T47D (cell line): Measurements from ENCODE around the gene MPND.
A peak's percentile ranks its signal among the peaks of the same experiment; 100 is the strongest.

ENCODE experiments used
- DNase-seq, 2 experiments: peaks; one replicate each; pipeline versions ENCODE4 v3.0.0 to v3.0.0-alpha.2; 2011 to 2012; ENCODE audit warnings: low read depth in 1 of 2, low spot score in 1 of 2
- JUND ChIP-seq: IDR thresholded peaks from 2 replicates; pipeline ENCODE4 v1.6.1; 2012; ENCODE audit warnings: low read depth
- in situ Hi-C: cut with HindIII; loops from 2 replicates; pipeline ENCODE4 v1.10.0; 2016; ENCODE audit warnings: low sequenced_read_pairs, low pct_unique_long_range_greater_than_20kb

The MPND gene

DNA sequence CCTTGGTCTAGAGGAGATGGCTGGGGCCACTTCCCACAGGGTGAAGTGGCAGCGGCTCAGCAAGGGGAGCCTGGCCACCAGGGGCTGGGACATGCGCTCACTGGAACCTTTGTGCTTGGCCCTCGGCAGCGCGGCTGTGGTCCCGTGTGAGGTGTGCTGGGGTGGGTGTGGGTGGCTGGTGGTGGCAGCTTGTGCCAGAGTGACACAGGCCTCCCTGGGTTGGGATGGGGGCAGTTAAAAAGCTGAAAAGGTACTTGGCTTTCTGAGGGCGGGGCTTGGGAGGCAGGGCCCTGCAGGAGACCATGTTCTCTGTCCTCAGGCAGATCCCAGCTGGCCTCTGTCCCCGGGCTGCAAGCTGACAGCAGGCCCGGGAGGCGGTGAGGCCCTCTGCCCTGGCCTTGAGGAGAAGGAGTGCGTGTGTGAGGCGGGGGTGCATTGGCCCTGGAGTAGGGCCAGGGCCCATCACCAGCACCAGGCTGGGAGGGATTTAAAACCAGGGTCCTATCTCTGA is 17.3 kb downstream of the MPND start:
- in situ Hi-C loops, result no loop called here
- DNase-seq, result no peak
- TF ChIP-seq JUND, result no peak

DNA sequence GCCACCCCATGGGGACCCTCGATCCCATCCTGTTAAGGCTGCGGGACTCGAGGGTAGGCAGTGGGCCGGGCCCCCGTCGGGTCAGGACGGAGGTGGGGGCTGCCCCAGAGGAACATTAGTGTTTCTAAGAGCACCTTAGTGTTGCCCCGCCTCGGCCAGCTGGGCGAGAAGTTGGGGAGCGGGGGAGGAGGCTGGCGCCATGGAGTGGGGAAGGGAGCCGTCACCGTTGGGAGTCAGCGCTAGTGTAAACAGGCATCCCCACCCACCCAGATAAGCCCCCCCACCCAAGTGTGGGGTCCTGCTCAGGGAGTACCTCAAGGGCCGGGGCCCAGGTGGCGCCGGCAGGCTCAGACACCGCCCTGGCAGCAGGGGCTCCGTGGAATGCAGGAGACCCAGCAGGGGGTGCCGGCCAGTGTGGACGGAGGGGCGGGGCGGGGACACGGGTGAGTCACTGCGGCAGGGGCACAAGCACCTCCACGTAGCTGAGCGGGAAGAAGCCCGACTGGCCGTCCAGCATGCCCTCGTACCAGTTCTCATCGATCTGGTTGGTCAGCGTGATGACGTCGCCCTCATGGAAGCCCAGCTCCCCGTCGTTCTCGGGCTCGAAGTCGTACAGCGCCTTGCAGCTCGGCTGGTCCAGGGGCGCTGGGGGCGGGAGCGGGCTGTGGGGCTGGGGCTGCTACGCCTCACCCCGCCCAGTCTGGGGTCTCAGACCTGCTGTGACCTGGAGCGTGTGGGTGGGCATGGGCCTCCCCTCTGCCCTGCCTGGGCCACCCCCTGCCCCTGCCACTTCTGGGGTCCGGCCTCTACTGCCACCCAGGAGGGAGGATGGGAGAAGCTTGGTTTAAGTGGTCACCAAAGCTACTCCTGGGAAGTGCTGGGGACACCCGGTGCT is 18.0 kb downstream of the MPND start:
- TF ChIP-seq JUND, result no peak
- in situ Hi-C loops, result no loop called here
- no peak for DNase-seq

DNA sequence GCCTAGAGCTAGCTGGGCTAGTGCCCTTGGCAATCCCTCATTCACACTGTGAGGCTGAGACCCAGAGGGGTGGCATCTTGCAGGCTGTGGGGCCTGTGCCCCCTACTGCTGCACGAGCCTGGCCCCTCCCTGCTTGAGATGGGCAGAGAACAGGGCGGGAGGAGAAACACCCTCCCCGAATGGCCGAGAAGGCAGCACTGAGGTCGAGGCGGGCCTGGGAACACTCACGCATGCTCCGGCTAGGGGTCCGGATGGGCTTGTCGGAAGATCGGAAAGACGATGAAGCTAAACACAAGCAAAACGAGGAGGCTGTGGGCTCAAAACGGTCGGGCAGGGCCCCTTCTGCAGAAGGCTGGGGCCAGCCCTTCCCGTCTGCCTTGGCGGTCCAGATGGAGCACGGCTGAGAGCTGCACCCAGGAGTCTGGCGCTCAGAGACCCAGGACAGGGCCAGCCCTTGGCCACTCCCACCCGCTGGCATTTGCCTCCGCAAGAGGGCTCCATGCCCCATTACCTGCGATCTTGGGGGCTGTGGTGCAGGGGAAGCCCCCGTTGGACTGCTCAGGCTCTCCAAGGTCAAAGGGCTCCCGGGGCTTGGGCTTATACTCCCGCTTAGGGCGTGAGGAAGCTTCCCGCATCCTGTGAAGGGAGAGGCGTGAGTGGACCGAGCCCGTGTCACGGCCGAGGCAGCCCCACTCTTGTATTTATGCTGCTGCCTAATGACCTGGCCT is 18.9 kb downstream of the MPND start:
- no peak for DNase-seq
- in situ Hi-C loops, result no loop called here
- TF ChIP-seq JUND, result no peak

DNA sequence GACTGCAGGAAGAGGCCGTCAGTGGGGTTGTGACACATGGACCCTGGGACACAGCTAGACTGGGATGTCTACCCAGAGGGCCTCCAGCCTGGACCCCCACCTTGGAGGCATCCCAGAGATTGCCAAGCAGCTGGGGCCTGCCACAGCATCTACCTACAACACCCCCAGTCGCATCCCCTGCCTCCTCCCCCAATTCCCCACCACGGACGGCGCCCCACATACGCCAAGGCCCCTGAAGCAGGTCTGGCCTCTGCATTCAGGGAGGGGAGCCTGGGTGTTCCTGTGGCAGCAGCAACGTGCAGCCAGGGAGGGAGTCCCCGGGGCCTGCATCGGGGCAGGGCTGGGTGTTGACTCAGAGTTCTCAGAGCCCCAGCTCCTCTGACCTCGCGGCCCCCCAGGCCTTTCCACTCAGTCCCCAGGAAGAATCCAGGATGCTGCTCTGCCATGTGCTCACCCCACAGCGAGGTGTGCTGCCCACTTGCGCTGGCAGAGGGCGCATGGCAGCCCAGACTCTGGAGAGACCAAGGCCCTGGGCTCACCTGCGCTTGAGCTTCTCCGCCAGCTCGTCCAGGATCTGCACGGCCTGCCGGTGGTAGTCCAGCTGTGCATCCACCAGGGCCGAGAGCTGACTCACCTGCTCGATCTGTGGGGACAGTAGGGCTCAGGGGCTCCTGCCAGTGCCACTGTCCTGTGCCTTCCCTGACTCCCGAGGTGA is 19.6 kb downstream of the MPND start:
- in situ Hi-C loops, result no loop called here
- peak; percentile 25 to 46 for DNase-seq
- TF ChIP-seq JUND, result no peak

DNA sequence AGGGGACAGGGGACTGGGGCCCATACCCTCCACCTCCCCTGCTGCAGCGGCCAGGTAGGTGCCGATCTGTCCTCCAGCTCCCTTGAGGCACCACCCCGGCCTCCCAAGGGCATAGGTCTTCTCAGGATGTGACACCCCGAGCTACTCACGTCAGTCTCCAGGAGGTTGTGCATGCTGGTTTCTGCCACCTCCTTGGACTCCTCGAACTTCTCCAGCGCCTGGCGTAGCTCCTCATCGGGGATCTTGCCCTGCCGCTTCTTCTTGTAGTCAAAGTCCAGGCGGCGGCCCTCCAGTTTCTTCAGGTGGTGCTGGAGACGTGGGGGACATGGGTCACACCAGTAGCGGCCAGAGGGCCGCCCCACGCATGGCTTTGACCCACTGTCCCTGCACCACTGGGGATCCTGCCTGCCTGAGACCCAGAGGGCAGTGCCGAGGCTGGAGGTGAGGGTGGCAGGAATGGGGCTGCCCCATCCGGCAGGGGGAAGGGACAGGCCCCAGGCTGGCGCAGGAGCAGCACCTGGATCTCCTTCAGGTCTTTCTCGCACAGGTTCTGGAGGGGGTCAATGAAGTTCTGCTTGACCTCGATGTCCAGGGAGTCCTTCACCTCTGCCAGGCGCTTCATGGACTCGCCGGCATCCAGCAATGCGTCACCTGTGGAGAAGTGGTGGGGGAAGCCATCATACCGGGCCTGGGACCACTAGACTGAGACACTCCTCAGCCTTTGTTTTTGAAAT is 20.4 kb downstream of the MPND start:
- no peak for DNase-seq
- in situ Hi-C loops, result no loop called here
- TF ChIP-seq JUND, result no peak

DNA sequence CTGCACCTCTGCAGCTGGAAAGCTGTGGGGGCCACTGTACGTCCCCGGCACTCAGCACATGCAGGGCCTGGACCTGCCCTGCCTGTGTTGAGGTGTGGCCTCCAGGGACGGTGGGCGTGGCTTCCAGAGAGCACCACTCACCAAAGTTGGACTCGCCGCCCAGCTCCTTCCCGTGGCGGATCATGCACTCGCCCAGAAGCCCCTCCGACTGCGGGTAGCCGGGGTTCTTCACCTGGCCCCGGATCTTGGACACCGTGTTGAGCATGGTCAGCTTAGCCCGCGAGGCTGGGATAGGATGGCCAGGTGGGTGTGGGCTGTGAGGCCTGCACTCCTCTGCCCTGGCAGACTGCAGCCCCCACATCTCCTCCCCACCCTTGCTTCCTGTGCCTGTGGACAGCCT is 22.0 kb downstream of the MPND start:
- TF ChIP-seq JUND, result no peak
- no peak for DNase-seq
- in situ Hi-C loops, result no loop called here

DNA sequence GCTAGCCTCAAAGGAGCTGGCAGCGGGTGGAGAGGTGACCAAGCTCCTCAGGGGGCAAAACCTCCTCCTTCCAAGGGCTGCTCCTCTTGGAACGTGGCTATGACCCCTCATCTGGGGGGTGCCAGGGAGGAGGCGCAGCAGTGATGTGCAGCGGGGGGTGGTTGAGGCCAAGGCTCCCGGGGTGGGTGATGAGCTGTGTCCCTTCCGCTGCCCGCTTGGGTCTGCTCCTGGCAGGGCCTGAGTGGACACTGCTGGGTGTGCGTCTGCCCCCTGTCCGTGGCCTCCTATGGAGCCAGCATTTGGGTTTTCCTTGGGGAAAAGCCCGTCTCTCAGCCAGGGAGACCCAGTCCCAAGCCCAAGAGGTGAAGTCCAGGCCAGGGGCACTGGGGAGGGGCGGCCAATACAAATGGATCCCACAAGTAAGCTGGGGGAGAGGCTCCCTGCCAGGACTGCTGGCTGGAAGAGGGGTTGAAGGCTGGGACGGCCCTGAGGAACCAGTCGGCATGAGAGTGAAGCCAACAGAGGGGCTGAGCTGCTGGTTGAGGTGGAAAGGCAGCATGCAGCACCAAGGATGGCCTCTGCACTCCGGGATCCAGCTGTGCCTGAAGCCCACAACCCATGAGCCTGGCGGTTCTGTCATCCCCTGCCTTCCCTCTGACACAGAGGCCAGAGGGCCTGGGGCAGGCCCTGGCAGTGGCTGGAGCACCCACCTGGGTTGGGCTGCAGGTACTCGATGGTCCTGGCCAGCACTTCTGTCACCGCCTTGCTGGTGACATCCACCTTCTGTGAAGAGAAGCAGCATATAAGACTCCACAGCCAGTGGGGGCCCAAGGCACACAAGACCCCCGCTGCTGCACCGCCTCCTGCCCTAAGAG is 22.7 kb downstream of the MPND start:
- no peak for TF ChIP-seq JUND
- in situ Hi-C loops, result no loop called here
- DNase-seq, result no peak

DNA sequence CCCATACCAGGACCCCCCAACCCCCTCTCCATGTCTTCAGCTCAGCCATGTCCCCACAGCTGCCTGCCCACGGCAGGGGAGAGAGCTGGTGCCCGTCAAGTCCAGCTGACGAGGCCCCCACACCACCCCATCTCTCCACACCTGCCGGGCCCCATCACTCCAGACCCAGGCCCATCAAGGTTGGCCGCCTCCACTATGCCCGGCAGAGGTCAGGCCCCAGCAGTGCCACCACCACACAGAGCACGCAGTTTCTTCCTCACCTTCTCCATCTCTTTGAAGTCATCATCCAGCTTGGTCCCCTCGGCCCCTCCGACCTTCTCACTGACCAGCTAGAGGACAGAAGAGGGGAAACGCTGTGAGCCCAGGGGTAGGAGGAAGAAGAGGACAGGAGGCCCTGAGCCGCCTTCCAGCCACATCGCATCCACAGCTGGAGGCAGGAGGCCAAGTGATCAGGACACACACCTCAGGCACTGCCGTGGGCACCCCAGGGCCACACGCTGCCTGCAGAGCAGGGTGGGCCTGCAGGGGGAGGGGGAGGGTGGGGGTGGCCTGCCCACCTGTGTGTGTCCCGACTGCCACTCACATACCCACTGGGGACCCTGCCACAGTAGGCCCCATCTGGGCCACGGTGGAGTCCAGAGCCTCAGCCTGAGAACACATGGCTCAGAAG is 23.4 kb downstream of the MPND start:
- in situ Hi-C loops, result no loop called here
- no peak for DNase-seq
- no peak for TF ChIP-seq JUND

DNA sequence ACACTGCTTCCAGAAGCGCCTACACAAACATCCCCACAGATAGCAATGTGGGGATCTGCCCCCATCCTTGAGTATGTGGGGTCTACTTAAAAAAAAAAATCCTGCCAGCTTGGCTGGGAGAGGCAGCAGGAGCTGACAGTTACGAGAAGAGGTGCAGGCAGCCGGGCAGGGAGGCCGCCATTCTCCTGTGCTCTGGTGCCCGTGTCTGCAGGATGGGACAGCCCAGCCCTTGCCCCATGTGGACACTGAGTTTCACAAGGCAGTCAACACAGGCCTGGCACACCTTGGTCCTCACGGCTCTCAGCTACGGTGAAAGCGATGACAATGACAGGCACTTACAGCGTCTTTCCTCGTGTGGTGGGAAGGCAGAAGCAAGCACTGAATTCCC is 24.0 kb downstream of the MPND start:
- no peak for TF ChIP-seq JUND
- no peak for DNase-seq
- in situ Hi-C loops, result no loop called here

DNA sequence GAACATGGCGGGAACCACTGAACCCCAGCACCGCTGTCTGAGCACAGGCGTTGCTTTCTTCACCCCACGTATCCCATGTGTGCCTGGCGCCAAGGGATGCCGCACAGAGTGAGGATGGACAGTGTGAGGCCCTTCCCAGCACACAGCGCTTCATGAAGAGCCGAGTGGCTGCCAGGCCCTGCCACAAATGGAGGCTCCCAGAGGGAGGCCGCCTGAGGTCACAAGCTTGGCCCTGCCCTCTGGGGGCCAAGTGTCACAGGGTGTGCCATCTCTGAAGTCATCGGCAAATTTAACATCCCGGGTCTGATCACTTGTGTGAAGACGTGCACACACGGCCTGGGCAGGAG is 24.4 kb downstream of the MPND start:
- TF ChIP-seq JUND, result no peak
- in situ Hi-C loops, result no loop called here
- DNase-seq, result no peak
